K562 (cell line): ENCODE measurements around the gene MLLT1.

Source experiments
- BACH1 ChIP-seq: fragments of 200-800 bp; sonication (Bioruptor generic); IDR thresholded peaks from 2 replicates; pipeline ENCODE4 v1.6.1; 2016; ENCODE audit warnings: missing genetic modification characterization, missing compliant biosample characterization
- CBX5 ChIP-seq: IDR thresholded peaks from 2 replicates; pipeline ENCODE4 v1.6.1; 2014; ENCODE audit warnings: low read depth, borderline replicate concordance
- CTCF ChIP-seq, 3 experiments: IDR thresholded peaks in 2 of 3; conservative IDR thresholded peaks in 1 of 3; 2 replicates each; pipeline ENCODE4 v1.5.1; 2011 to 2012; ENCODE audit warnings: low read length in 3 of 3, mild to moderate bottlenecking in 3 of 3, control low read depth in 2 of 3, improper control_type of control experiment in 1 of 3, inconsistent platforms in 1 of 3, low read depth in 1 of 3, mixed read lengths in 1 of 3, moderate library complexity in 1 of 3; ENCODE audit not compliant: insufficient read depth in 2 of 3
- ELF4 ChIP-seq: fragments of 450-650 bp; formaldehyde crosslinking; IDR thresholded peaks from 2 replicates; pipeline ENCODE4 v1.4.0; 2022; ENCODE audit warnings: missing genetic modification characterization
- HDAC2 ChIP-seq: fragments of 450-650 bp; IDR thresholded peaks from 2 replicates; pipeline ENCODE4 v1.6.1; 2016; ENCODE audit warnings: mild to moderate bottlenecking
- NKRF ChIP-seq: fragments of 450-650 bp; IDR thresholded peaks from 2 replicates; pipeline ENCODE4 v1.6.1; 2016; ENCODE audit warnings: borderline replicate concordance
- SMC3 ChIP-seq: conservative IDR thresholded peaks from 2 replicates; pipeline ENCODE4 v1.6.1; 2011; ENCODE audit warnings: low read depth, low read length, improper control_type of control experiment; ENCODE audit not compliant: insufficient read depth
- TARDBP ChIP-seq: fragments of 450-650 bp; IDR thresholded peaks from 2 replicates; pipeline ENCODE4 v1.6.1; 2016
- ZNF561 ChIP-seq: fragments of 450-650 bp; formaldehyde crosslinking; conservative IDR thresholded peaks from 2 replicates; pipeline ENCODE4 v1.4.0; 2020; ENCODE audit warnings: mild to moderate bottlenecking, moderate library complexity
- TF ChIP-seq, protein P1 (sequence below): sonication (generic); formaldehyde crosslinking; IDR thresholded peaks from 2 replicates; pipeline ENCODE4 v1.9.0; 2022; ENCODE audit warnings: mild to moderate bottlenecking, missing genetic modification reagents

DNA sequence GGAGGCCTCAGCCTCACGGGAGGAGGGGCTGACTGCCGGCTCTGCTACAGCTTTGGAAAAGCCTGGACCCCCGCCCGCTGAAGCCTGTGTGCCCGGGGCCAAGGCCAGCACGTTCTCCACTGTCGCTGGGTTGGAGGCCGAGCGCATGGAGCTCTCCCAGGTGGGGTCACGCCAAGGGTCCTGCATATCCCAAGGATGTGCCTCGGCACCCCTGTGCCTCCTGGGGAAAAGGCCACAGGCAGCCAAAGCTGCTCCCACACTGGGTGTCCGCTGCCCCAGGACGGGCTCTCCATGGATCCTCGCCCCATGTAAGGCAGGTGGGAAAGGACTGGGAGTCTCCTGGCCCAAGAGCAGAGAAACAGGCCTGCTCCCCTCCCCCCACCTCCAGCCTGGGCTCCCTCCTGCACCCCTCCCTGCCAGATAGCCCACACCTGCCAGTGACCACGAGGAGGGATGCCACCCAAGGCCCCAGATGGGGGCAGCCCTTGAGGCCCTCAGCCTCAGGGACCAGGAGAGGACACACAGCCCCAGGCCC lies 64.0 kb downstream of the MLLT1 start:
- TF ChIP-seq NKRF (no peak), TARDBP (no peak), SMC3 (no peak), CBX5 (no peak), BACH1 (no peak), ELF4 (CRISPR knock-in tag) (no peak), ZNF561 (CRISPR knock-in tag) (no peak), HDAC2 (no peak), CTCF (IDR thresholded peaks at IDR 0.05 in 2 of 3, conservative IDR thresholded peaks at IDR 0.05 in 1 of 3; ENCODE audit: insufficient read depth in 2 of 3, low read depth in 1 of 3, low read length in 3 of 3) (no peak)
- TF ChIP-seq, protein P1, sequence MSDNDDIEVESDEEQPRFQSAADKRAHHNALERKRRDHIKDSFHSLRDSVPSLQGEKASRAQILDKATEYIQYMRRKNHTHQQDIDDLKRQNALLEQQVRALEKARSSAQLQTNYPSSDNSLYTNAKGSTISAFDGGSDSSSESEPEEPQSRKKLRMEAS (CRISPR knock-in tag): no peak
